ENCODE results near the gene TRA2B.

Gene TRA2B

DNA sequence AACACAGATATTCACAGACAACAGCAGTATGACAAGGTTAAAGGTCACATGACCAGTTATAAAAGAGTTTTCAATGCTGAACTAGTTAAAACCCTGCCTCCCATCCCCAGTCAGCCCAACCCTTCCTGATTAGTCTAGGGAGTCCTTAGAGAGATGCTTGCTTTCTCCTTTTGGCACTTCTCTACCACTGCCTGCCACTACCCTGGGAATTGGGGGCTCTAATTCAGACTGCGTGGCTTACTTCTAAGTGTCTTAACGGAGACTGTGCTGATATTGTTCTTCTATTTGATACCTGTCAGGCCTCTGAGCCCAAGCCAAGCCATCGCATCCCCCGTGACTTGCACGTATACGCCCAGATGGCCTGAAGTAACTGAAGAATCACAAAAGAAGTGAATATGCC lies 11.7 kb upstream of the TRA2B start:
- no peak for DNase-seq

DNA sequence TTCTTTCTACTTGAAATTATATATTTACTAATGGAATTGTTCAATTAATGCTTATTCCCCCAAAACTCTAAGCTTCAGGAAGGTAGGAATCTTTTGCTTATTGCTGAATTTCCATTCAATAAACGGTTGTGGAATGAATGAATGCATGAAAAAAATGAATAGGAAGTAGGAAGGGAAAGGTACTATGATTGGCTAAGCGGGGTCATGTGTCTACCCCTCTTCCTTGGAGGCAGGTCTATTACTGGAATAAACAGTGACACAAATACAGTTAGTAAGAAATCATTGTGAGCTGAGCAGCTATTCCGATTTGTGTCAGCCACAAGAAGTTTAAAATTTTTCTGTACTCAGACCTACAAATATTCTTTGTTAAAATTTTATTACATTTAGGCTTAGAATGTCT lies 10.5 kb upstream of the TRA2B start:
- no peak for DNase-seq

DNA sequence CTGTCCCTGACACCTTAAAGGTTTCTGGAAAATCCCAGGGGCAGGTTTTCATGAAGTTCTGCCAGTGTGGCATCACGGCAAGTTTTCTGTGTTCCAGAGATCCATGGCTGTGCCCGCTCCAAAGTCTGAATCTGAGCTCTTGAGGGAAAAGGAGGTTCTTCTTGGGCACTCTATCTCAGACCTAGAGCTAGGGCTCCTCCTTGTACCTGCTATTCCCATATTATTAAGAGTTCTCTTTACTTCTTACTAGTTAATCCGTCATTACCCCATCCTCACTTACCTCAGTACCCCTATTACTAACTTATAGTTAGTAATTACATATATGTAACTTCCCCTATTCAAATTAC lies 5.9 kb upstream of the TRA2B start:
- no peak for DNase-seq

DNA sequence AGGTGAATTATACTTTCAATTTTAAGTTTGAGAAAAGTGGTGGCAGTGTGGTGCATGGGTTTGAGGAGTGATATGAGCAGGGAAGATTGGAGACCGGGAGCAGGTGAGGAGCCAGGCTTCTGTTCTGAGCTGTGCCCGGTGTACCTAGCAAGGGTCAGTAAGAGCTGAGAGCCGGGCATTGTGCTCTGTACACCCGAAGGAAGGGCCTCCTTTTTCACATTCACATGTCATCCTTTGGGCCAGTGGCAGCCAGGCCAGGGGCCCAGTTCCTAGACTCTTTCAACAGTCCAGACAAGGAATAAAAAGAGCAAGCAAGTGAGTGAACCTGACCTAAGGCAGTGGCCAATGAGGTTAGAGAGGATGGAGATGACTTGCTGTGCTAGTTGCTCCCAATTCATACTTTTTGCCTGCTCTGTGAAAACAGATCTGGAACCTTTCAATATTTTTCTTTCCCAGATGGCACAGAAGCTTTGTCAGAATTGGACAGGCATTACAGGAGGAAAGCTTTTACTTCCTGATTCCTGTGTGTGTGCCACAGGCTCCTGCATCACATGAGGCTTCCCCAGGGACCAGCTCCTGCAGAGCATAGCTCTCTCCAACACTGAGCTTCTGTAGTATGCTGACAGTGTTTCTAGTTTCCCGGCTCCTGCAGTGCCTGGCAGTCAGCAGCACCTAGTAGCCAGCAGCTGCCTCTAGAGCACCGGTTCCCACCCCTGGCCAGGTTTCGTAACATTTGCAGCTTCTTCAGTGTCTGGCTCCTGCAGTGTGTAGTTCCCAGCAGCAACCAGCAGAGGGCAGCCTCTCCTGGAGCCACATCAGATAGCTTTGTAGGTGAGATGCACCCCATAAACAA lies 5.3 kb upstream of the TRA2B start:
- peak; percentile 82 to 88 for DNase-seq

DNA sequence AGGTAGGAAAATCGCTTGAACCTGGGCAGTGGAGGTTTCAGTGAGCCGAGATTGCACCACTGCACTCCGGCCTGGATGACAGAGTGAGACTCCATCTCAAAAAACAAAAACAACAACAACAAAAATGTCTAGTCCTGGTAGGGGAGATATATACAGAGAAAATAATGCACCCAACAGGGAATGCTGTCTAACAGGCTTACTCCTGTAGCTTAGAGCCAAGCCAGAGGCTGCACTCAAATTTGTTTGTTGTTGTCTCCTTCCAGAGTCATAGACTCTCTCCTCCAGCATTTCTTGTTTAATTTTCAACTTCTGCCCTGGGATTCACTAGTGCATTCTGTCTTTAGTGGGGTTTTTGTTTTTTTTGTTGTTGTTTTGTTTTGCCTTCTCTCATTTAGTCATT lies 4.6 kb upstream of the TRA2B start:
- DNase-seq: no peak

DNA sequence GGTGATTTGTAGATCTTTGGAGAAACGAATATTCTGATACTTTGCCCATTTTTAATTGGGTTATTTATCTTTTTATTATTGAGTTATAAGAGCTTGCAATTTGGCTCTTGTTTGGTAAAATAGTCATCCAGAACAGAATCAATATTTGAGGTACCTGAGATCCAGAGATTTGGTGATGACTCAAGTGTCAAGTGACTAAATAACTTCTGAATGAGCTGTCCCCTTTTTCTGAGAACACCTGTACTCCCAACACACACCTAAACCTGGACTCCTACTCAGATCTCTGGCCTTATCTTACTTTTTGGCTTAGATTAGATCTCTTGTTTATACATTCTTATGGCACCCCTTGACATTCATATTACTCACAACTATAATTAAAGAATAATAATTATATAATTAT lies 3.1 kb upstream of the TRA2B start:
- DNase-seq: no peak

DNA sequence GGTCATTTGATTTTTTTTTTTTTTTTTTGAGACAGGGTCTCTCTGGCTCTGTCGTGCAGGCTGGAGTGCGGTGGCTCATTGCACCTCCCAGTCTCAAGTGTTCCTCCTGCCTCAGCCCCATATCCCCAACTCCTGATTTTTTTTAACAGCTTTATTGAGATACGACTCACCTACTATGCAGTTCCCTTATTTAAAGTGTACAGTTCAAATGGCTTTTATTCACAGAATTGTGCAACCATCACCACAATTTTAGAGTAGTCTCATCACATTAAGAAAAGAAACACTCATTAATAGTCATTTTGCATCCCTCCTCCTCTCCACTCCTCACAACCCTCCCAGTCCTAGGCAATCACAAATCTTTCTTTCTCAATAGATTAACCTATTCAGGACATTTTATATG lies 1.9 kb upstream of the TRA2B start:
- peak; percentile 23 to 31 for DNase-seq

DNA sequence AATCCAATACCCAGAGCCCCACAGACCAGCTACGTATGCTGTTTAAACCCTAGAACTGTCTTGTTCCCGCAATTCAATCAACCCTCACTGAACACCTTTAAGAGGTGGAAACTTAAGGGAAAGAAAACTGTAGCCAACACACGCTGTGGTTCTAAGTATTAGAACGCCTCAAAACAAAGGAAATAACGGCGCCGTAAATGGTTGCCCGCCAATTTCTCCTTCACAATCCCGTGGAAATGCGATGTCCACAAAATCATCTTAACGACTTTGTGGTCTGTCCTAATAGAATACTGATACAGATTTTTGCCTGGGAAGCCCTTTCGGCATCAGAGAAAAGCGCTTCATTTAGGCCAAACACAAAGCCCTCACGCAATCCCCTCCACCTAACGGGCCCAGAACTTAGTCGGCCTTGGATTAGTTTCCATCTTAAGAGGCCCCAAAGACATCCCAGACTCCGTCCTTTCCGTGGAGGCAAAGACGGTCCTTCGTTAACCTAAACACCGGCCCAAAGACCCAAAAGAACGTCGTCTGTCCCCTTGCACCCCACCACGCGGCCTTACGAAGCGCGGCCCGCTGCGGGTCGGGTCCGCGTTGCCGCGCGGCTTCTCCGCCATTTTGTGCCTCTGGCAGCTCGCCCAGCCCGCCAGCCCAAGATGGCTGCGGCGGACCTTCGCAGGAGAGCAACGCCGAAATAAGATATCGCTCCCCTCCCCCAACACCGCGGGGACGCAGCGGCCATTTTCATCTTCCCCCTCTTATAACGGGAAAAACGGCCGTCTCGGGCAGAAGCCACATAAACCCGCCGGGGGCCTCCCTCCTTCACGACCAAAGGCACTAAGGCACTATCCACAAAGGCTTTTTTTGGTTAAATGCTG lies 763 bp downstream of the TRA2B start:
- peak; percentile 66 to 69 for DNase-seq

DNA sequence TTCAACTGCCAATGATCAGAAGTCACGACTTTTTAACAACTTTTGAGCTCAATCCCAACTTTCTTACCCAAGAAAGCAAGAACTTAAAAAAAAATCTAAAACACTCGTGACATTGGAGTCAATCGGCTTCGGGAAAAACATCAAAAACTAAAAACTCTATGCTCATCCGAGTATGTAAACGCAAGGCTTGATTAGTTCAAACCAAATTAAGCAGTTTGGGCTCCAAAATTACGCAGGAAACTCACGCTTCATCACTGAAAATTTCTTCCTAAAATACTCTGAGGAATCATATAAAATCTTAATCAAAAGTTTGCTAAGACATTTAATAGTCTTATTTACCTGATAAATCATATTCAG lies 1.6 kb downstream of the TRA2B start:
- no peak for DNase-seq

DNA sequence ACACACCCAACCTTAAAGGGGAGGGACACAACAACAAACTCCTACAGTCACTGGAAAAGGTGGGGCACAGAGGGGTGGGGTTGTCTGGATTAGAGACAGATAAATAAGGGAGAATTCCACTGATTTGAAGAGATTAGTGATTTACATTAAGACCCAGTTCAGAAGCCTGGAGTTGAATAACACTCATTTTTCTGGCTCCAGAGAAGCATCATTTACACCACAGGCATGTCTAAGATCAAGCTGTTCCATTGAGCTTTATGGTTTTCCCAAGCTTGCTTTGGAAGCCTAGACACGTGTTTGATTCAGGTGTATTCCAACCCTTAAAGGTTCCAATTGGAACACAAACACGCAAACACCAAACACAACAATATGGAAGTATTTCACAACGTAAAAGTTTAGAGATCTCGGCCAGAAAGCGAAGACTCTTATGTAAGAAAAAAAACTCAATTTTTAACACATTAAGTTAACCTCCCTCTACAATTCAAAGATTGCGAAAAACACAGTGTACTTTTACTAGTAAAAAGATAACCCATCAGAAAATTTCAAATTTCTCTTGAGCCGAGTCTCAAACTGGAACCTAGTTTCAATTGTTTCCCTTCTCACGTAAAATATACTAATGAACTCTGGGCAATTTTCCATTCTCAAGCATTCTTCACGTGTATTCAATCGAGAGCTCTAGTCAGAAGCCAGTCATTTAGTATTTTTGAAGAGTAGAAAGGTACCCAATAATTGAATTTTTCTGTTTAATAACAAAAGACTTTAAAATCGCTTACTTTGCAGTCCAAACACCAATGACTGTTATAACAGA lies 2.1 kb downstream of the TRA2B start:
- DNase-seq: peak; percentile 10 to 24

DNA sequence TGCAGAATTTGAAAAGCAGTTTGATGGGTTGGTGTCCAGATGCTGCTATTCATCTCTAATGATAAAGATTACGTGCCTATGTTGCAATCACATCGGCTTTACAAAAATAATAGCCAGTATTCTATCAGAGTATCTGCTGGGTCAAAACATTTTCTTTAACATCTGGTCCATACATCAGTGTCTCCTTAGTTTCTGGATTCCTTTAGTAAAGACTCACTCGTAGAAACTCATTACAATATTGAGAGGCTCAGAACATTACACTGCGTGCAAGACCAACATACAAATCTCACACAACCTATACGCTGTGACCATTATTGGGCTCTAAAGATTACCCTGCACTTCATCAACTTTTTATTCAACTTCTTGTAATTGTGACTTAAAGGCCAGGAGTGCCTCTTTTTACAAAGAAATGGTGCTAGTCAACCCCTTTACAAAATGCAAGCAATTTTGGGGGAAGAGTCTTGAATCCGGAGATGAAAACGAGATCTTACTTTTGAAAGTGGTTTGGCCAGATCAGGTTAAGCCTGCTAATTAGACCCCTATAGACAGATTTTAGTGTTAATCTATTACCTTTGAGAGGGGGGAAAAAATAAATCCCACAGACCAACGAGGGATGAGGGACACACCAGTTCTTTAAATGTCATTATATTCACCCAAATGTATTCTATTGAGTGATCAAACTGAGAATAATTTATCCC lies 2.9 kb downstream of the TRA2B start:
- no peak for DNase-seq

DNA sequence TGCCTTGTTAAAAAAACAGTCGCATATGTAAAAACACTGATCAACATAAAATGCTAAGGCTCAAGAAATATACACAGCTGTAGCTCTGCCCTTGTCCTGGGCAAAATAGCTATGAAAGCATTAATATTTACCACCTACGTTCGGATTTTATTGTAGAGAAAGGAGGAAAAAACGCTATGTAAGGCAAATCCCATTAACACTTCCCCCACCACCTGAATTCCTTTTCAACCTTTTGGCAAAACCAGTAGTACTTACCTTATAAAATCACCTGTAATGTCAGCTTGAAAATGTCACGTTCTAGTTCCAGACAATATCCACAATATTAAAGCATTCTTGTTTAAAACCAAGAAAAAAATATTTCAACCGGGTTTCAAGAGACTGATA lies 3.6 kb downstream of the TRA2B start:
- no peak for DNase-seq

DNA sequence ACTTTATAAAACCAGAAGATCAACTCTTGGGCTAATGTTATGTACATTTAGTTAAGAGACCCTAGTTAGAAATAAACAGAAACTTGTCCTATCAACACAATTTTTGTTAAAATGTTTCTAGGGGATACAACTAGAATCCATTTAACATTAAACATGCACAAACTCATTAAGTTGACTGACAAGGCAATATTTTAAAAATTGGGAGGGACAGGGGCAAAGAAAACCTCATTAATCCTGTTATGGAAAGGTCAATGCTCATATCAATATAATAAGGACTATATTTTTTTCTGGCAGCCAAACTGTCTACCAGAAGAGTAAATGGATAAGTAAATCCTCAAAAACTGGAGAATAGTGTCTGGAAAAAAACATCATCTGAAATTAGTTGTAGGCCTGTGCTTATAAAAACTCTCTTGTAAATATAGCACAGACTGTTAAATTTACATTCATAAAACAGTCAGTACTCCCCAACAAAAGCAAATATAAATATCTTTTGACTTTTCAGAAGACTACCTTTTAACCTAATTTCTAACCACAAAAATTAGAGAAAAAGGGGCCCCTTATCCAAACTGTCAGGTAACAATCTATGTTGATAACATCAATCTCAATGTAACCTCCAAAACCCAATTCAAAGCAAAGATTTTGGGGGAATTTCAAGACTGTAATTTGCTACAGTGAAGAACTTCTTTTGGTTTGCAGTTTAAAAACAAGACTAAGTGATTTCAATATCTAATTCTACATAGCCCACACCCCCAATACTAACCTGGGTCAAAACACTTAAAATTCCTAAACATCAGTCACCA lies 4.2 kb downstream of the TRA2B start:
- no peak for DNase-seq

DNA sequence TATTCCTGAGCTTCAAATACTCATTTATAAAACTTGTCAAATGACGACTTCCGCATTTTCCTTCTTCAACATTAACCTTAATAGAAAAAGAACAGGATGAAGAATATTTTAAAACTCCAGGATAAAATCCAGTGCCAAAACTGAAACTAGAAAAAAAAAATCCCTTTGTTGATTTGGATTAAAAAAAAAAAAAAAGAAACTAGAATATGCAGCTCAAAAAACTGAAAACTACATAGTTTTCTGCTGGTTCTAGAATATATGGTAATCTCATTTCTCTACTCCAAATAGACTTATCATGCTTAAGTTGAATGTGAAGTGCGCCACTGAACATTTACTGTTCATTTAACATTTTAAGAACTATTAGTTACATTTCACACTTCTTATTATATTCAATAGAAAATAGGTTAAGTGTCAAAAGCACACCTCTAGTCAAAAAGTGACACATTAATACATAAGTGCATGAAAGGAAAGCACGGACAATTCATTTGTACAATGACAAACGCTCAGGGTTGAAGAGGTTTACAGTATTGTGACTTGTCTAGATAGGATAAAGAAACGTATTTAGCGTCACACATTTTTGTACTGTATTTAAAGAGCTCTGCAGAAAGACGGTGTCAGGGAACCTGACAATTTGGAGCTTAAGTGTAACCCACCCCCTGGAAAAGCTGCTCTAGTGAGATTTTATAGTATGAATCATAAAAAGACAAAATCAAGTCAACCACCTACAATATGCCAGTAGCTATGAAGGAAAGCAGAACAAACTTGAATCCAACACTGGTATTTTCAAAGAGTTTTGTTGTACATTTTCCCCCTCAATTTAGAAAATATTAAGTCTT lies 5.8 kb downstream of the TRA2B start:
- DNase-seq: peak; percentile 12 to 40

DNA sequence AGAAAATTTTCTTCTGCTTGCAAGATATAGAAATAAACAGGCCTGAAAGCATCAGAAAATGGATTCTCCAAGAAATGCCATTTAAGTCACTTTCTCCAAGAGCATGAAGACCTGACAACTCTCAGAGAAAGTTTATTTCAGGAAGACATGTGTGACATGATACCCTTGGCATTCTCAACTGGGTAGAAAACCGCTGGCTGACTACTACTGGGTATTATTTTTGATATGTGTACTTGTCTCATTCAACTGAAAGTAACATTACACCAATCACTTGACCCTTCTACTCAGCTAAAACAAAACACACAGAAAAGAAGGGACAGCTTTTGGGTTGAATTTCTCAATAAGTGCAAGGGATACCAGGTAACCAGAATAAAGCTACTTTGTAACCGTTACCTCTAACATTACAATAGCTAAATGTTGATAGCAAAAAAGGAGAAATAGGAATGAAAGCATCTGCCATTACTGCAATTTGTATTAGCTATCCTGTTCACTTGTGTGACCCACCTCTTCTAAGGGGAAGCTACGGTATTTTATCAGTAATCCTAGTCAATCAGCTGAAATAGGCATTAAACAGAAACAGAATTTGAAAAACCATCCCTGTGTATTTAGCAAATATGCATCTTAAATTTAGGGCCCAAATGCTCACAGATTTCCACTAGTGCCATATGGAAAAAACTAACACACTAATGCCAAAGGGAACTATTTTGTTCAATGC lies 7.3 kb downstream of the TRA2B start:
- no peak for DNase-seq

DNA sequence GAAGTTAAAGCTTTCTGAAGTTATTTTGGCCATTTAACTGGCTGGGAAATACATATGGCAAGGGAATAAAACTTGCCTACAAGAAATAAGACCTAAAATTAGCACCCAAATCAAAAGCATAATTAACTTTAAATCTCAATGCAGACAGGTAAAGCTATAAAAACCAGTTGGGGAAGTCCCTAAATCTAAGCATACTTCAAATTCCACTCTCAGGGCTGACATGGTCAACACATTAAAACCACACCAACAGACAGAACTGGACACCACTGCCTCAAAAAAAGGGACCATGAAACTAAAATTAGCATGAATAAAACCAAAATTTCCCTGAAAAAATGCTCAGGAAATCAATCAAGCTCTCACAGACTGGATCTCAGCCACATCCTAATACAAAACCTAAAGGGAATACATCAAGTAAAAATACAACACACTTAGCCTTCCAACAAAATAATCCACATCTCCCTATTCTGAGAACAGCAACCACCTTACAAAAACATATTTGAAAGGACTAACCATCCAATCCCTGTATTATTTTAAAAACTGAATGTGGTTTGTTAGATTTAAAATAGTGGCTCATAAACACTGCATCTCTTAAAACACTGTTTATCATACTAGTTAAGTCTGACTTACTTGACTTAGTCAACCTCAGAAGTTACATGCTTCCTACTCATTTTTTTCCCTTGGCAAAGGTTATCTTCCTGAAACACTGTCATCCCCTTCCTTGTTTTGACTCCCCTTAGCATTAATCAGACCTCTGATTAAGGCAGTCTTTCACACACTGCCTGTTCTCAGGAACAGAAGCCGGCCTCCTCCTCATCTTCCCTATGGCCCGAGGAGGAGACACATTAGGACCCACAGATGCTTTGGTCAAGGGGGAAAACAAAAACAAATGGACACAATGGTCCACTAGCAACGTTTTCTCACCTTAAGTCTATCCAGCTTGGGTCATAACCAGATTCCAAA lies 8.3 kb downstream of the TRA2B start:
- no peak for DNase-seq

DNA sequence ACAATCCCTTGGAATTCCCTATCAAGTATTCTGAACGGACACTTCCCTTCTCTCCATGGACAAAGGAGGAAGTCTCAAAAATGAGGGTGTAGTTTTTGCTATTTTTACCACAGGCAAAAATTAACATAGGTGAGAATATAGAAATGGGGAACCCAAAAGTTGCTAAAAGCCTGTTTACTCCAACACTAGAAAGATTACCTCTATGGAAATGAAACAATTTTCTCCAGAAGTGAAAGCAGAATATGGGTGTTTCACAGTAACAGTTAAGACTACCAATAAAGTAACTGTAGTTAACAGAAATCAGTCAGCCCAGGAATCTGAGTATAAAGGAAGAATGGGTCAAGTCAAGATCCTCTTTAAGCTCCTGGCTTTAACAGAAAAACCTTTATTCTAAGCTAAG lies 9.3 kb downstream of the TRA2B start:
- DNase-seq: no peak

DNA sequence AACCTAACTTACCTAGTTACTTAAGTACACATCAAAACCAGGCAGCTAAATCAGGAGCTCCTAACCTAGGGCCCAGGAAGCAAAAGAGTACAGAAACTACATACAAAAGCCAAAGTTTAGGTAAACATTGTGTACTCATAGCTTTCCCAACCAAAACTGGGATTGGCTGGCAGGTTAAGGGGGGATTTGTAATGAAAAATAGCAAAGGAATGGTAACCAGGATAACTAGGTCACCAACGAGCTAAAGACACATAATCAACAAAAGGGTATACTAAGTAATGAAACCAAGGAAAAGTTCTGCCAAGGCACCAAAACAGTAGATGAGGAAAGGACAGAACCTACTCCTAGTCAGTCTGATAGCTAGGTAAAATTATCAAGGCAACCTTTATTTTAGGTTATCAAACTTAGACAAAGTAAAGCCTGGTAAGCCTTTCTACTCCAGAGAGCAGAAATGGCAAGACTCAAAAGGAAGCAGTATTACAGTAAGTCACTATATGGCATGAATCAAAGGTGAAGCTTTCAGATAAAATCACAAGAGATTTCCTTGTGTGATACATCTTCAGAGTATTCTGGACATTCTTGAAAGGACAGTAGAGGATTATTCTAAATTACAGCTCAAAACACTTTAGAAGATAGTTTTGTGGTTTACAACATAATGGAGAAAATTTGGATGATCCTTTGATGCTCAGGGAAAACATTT lies 10.2 kb downstream of the TRA2B start:
- DNase-seq: no peak

DNA sequence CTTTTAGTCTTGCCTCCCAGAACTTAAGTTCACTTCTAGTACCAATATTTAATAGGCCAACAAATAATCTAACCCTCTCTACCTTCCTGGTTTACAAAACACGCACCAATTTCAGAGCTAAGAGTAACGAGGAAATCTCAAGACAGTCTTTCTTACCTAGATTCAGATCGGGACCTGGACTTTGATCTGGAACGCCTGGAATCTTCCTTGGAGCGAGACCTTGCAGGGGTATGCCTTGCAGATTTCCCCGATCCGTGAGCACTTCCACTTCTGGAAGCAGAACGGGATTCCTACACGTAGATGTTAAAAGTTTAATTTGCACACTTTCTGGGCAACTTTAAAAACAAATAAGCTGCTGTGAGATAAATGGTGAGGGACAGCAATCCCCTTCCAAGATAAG lies 11.4 kb downstream of the TRA2B start:
- no peak for DNase-seq
